Hematopoietic multipotent progenitor cell treated with erythropoietin and hydrocortisone succinate and interleukin-3 and kit ligand, for 8 days (in vitro differentiated cells): ENCODE measurements around the gene TMEM247.

Source experiments
- DNase-seq: peaks from one replicate; pipeline ENCODE4 v3.0.0-alpha.2; 2015

TMEM247 gene

GRCh38 chr2:46490521-46491141 lies 11.3 kb downstream of the TMEM247 start:
- DNase-seq = no peak

DNA sequence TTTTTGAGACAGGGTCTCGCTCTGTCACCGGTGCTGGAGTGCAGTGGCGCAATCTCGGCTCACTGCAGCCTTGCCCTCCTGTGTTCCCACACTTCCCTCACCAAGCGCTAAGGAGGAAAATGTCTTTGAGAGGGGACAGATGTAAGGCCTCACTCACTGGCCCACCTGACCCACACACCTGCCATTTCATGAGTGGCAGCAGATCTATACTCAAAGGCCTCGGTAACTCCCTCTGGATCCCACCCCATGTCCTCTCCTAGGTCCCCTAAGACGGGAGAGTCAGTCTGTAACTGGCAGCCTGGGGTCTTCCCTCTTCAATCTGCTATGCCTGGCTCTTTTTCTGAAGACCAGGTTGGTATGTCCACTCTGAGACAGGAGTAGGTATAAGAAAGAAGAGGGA lies 12.9 kb downstream of the TMEM247 start:
- no peak for DNase-seq

DNA sequence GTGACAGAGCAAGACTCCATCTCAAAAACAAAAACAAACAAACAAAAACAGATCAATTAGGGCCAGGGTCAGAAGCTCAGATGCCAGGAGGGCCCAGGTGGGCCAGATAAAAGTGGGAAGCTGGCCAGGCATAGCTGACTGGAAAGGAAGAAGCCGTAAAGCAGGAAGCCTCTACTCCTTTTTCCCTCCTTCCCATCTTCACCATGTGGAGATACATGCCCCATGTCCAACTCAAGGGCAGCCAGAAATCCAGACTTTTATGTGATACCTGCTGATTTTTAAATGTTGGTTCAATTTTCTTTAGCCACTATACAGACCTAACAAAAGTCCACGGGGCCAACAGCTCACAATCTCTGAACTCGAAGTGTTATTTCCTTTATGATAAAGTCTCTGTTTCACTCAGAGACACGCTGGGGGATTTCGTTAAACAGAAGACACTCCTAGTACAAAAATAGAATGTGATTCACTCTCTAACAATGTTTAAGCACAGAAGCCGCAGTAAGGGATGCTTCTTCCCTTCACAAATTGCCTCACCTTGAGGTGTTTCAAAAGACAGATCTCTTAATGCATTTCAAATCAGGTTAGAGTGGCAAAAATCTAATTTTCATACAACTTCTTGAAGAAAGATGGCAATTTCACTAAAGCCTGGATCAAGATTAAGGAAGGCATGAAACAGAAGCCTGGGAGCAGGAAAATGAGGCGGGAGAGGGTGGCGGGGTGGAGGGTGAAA lies 14.0 kb downstream of the TMEM247 start:
- no peak for DNase-seq

DNA sequence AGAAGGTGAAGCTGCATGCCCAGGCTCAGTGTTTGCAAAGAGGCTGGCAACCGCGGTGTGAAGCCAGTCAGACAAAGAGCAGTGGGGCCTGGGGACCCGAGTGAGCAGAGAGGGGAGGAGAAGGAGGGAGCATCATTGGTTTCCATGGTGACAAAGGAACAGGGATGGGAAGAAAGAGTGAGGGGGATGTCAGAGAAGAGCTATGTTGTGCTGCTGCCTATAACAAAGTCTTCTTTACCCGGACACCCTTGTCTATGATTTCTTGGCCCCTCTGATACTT lies 14.5 kb downstream of the TMEM247 start:
- no peak for DNase-seq

- DNase-seq = no peak
These were observed 15.2 kb downstream of the TMEM247 start for GRCh38 chr2:46494596-46494995.

GRCh38 chr2:46495231-46496030 lies 16.1 kb downstream of the TMEM247 start:
- no peak for DNase-seq

- DNase-seq = no peak
These were observed 18.4 kb downstream of the TMEM247 start for GRCh38 chr2:46497766-46498165.

DNA sequence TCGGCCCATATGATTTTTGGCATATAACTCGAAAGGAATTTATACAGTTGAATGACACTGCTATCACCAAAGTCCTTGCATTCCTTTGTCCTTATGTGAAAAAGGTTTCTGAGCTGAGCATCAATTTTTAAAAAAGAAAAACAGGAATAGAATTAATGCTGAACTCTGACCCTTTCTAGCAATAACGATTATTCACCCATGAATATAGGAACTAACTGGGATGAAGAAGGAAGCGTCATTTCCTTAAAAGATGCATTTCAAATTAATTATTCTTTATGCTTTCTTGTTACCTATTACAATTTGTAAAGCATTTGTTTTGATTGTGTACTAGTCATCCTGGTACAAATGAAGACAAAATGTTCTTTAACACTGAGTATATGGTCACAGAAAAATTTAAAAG lies 19.3 kb downstream of the TMEM247 start:
- DNase-seq = no peak

- no peak for DNase-seq
These were observed 20.0 kb downstream of the TMEM247 start for GRCh38 chr2:46499392-46499785.

- no peak for DNase-seq
These were observed 21.4 kb downstream of the TMEM247 start for GRCh38 chr2:46500801-46501200.

DNA sequence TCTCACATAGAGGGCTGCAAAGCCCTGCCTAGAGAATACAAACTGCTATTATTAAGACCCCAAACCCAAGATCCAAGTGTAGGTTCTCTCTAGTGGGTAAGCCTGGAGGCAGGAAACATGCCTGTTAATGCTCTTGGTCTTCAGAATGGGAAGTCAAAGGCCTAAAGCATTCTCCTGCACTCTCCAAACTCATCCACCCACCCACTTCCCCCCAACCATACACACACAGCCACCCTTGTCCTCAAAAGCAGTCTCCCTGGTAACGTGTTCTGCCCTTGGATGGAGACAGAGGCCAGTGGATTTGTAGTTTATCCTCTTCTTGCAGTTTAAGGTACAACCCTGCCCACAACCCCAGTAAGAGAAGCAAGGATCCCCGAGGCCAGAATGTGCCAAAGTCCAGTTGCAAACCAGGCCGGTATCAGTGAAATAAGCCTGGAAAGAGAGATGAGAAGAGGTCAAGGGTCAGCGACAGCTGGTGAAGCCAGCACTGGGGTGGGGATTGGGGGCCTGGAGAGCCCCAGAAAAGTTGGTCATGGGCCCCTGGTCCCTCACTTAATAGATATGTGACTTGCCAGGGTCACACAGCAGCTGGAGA lies 23.0 kb downstream of the TMEM247 start:
- DNase-seq = no peak

DNA sequence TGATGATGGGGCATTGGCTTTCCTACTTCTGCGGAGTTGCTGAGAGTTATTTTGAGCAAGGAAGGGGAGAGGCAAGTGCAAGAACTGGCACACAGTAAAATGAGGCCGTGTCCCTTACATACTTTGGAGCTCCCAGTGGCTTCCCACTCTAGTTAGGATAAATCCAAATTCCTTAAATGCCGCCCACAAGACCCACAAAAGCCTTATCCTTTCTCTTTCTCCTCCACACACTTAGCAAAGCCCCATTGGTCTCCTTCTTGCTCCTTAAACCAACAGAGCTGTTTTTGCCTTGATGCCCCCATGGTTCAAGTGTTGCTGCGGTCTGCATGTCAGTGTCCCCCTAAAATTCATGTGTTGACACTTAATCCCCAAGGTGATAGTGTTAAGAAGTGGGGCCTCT lies 24.3 kb downstream of the TMEM247 start:
- no peak for DNase-seq

- no peak for DNase-seq
These were observed 24.9 kb downstream of the TMEM247 start for GRCh38 chr2:46504221-46504620.

- no peak for DNase-seq
These were observed 25.5 kb downstream of the TMEM247 start for GRCh38 chr2:46504685-46505471.

GRCh38 chr2:46505472-46505783 lies 26.1 kb downstream of the TMEM247 start:
- DNase-seq = no peak

DNA sequence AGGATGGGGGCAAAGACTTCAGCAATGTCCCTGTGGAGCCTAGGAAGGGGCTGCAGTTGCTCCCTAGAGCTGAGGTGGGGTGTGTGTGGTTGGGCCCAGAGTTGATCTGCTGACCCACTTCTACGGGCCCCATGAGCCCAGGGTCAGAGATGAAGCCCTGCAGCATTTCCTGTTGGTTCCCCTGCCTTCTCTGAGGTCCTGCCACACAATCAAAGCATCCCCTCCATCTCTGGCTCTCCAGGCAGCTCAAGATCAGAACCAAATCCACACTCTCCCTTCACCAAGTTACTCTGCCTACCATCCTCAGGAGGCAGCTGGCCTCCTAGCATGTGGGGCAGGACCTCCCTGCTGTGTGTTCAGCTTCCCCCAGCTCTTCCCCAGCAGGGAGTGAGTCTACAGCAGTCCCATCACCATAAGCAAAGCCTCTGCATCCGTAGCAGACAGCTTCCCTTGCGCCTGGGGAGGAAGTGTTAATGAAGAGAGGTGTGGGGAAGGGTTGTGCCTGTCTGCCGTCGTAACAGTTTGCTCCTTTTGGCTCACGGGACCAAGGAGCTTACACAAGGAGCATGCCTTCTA lies 26.9 kb downstream of the TMEM247 start:
- no peak for DNase-seq

GRCh38 chr2:46508312-46508711 lies 28.9 kb downstream of the TMEM247 start:
- no peak for DNase-seq

GRCh38 chr2:46508759-46509158 lies 29.4 kb downstream of the TMEM247 start:
- no peak for DNase-seq

DNA sequence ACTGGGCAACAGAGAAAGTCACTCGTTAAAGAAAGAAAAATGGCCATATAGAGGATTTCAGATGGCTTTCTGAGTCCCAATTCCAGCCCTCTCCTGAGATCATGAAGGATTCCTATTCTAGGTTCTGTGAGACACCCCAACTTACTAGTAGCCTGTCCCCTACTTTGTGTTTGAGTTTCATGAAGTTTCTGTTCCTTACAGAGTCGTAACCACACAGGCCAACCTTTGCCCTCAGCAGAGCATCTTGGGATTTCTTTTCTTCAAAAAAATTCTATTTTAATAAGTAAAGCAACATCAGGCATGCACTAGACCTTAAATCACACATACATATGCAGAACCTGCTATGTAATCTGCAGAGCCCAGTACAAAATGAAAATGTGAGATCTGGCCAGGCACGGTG lies 30.4 kb downstream of the TMEM247 start:
- DNase-seq = no peak

GRCh38 chr2:46510598-46511177 lies 31.3 kb downstream of the TMEM247 start:
- no peak for DNase-seq

DNA sequence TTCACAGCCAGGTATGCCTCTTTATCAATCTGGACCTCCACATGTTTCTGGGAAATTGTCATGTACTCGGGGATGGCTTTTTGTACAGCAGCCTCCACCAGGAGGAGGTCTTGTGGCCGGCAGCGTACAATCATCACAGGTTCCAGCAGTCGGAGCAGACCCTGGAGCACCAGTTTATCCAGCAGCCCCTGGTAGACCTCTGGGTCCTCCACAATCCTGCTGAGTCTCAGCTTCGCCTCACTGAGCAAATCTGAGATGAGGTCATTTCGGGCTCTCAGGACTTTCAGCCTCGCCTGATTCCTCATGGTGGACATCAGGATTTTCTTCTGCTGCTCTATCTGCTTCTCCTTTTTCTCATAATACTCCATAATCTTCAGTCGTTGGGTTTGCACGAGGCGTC lies 32.8 kb downstream of the TMEM247 start:
- no peak for DNase-seq

GRCh38 chr2:46514738-46515137 lies 35.4 kb downstream of the TMEM247 start:
- DNase-seq = no peak

- no peak for DNase-seq
These were observed 38.1 kb downstream of the TMEM247 start for GRCh38 chr2:46517485-46517884.
